Left kidney (tissue), 2 donors: ENCODE results near the gene VEGFB. TPM values are rescaled to one million over a fixed set of nuclear protein-coding genes. Genes with fewer than 3 reads are reported as not detected.

ENCODE experiments used
- DNase-seq: peaks from one replicate; pipeline ENCODE4 v3.0.0-alpha.2; 2013
- polyA plus RNA-seq: library from polyadenylated mRNA; unstranded; fragments of 120-200 nt; gene quantifications from one replicate; pipeline ENCODE4 v1.2.1, GENCODE V29; 2013; ENCODE audit not compliant: insufficient read length

Gene VEGFB
- polyA plus RNA-seq, 1 donor: 87.6 TPM

GRCh38 chr11:64259533-64260067 is 25.2 kb downstream of the VEGFB start:
- no peak for DNase-seq

DNA sequence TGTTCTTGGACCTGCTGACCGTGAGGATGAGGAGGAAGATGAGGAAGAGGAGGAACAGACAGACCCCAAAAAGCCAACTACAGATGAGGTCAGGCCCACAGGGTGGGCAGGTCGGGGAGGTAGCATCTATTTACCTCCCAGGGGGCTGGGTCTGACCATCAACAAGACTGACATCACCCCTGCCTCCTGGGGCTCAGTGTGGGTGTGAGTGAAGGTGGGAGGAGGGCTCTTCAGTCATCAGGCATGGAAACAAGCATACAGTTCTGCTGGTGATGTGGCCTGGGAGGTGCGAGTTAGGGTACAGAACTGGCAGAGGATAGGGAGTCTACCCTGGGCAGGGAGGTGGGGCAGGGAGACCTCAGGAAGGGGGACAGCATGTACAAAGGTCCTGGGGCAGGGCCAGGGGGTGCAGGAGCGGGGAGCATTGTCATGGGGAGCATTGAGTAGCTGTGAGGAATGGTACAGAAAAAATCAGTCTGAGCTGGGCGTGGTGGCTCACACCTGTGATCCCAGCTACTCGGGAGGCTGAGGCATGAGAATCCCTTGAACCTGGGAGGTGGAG is 25.8 kb downstream of the VEGFB start:
- DNase-seq: no peak

DNA sequence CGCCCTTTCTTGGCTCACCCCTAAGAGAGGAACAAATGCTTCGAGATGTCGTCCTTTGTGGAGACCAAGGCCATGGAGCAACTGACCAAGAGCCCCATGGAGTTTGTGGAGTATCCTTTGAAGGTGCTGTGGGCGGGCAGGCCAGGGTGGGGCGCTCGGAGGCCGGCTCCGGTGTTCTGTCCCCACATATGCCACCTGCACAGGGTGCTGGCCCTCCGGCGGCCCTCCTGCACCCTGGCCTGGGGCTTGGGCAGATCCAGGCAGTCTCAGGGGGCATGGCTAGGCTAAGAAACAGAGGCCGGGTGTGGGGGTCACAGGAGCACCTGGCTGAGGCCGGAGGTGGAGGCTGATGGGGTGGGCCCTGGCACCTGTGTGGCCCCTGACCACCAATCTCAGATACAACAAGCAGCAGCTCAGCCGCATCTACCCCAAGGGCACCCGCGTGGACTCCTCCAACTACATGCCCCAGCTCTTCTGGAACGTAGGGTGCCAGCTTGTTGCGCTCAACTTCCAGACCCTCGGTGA is 27.2 kb downstream of the VEGFB start:
- DNase-seq: no peak

DNA sequence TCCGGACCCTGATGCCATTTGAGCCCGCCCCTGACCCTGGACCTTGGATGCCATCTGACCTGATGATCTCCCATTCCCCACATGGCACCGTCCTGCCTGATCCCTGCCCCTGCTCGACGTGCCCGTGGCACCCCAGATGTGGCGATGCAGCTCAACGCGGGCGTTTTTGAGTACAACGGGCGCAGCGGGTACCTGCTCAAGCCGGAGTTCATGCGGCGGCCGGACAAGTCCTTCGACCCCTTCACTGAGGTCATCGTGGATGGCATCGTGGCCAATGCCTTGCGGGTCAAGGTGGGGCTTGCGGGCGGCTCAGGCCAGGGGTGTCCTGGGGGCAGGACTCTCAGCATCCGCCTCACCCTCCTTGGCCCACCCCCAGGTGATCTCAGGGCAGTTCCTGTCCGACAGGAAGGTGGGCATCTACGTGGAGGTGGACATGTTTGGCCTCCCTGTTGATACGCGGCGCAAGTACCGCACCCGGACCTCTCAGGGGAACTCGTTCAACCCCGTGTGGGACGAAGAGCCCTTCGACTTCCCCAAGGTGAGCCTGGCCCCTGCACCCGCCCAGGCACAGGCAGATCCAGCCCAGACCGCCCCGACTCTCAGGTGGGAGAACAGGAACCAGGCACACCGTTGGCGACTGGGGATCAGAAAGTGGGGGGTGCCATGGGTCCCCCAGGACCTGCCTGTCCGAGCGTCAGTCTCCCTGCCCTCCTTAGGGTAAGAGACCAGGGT is 28.1 kb downstream of the VEGFB start:
- DNase-seq: no peak

DNA sequence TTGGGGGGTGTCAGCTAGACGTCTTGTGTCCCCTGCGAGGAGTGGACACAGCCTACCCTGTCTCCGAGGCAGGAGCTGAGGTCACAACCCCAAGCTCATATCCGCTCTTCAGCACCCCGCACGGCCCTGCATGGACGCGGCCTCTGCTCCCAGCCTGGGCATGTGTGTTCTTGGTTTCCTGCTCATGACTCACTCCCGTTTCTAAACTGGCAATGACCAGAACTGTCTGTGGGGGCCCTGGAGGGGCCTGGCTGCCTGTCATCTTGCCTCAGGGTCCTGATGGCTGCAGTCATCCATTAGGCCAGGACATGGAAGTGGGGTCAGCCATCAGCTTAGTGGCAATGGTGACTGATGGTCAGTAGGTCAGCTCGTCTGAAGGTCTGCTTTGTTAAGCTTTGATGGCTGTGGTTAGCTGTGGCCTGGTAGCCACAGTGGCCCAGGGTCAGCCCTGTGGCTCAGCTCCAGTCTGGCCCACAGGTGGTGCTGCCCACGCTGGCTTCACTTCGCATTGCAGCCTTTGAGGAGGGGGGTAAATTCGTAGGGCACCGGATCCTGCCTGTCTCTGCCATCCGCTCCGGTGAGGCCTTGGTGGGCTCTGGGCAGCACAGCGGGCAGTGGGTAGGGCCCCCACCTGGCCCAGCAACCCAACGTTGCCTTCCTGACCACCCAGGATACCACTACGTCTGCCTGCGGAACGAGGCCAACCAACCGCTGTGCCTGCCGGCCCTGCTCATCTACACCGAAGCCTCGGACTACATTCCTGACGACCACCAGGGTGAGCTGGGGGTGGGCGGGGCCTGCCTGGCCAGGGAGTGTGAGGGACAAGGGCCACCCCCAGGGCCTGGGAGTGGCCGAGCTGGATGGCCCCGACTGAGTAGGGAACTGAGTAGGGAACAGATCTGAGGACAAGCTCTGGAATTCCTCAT is 28.9 kb downstream of the VEGFB start:
- DNase-seq: no peak

DNA sequence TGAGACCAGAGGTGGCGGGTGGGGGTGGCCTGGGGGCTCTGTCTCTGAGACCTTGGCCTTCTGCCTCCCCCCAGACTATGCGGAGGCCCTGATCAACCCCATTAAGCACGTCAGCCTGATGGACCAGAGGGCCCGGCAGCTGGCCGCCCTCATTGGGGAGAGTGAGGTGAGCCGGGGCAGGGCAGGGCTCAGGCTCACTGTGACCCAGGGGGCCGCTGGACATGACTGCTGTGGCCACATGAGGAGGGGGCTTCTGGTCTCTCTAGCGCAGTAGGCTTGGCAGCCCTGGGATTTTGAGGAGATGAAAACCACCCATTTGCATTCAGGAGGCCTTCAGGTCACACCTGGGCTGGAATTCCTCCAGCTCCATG is 29.5 kb downstream of the VEGFB start:
- no peak for DNase-seq

DNA sequence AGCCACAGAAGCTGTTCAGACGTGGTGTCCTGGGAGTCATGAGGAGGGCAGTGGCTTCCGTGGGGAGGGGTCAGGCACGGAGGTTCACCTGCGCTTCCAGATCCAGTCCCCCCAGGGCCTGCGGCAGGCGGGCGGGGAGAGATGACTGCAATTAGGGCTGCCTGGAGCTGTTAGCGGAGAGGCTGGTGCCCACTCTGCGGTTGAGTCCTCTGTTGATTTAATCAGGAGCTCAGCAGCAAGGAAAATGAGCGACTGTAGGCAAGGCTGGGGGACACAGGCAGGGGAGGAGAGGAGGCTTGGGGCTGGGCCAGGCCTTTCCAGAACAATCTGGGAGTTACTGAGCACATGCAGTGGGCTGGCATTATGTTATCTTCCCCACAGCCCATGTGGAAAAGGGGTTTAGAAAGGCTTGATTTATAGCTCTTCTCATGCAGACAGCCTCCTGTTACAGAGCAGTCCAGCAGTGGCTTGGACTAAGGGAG is 30.0 kb downstream of the VEGFB start:
- DNase-seq: no peak

DNA sequence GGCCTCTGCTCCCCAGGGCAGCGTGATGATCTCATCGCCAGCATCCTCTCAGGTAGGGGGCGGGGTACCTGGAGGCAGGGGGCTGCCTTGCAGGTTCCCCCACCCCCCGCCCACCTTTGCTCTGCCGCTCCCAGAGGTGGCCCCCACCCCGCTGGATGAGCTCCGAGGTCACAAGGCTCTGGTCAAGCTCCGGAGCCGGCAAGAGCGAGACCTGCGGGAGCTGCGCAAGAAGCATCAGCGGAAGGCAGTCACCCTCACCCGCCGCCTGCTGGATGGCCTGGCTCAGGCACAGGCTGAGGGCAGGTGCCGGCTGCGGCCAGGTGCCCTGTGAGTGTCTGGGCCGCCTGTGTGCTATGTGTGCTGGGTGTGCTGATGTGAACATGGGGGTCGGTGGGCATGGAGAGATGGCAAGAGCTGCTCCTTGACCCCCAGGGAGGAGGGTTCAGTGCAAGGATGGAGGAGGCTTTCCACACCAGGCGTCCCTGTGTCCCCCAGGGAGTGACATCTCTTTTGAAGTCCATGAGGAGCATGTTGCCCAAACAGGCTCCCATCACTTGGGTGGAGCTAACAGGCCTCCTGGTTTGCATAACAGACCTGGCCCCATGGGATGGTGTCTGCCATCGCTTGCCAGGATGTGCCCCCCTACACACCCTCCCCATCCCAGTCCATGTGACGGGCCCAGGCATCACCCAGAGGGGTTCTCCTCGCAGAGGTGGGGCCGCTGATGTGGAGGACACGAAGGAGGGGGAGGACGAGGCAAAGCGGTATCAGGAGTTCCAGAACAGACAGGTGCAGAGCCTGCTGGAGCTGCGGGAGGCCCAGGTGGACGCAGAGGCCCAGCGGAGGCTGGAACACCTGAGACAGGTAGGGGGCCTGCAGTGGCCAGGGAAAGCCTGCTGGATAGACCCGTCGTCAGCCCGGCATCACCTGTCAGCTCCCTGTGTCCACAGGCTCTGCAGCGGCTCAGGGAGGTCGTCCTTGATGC is 31.1 kb downstream of the VEGFB start:
- DNase-seq: no peak

DNA sequence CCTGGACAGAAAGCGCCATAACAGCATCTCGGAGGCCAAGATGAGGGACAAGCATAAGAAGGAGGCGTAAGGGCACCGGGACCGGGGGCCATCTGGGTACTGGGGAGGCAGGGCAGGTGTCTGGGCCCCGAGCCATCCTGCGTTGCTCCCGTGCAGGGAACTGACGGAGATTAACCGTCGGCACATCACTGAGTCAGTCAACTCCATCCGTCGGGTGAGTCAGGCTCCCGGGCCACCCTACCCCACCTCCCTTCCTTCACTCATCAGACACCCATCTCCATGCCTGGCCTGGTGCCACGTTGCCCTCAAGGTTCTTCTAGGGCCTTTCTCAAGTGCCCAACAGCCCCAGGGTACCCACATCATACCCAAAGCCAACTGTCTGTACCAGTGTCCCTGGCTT is 32.0 kb downstream of the VEGFB start:
- DNase-seq: no peak

GRCh38 chr11:64267207-64267945 is 33.0 kb downstream of the VEGFB start:
- no peak for DNase-seq

DNA sequence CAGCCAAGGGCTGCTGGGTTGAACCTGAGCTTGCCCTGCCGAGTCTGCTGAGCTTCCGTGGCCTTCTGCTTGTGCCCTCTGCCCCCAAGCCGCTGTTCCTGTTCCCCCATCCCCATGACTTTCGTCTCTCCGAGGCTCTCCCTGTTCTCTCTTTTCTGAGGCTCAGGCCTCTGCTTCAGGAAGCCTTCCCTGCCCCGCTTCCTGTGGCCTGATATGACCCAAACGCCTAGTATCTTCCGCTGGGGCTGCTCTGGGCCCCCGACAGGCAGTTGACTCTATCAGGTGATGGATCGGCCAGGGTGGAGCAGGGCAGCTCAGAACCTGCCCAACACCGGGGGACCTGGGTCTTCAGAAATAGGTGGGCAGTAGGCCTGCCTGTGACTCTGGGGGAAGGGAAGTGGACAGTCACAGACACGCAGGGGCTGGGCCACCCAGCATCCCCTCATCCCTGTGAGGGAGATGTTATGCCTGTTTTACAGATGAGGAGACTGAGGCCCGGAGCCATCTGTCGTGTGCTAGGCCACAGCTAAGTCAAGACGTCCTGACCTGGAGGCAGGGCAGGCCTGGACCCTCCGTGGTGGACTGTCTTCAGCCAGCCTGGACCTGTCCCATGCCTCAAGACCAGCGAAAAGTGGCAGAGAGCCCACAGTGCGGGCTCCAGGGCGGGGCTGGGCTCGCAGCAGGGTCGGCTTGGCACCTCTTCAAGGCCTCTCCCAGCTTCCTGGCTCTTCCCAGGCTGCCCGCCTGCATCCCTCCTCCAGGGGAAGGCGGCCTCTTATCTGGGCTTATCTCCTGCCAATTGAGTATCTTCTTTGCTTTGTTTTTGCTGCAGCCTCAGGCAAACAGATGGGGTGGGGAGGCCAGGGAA is 33.9 kb downstream of the VEGFB start:
- DNase-seq: no peak

GRCh38 chr11:64268893-64269539 is 34.6 kb downstream of the VEGFB start:
- DNase-seq: no peak

DNA sequence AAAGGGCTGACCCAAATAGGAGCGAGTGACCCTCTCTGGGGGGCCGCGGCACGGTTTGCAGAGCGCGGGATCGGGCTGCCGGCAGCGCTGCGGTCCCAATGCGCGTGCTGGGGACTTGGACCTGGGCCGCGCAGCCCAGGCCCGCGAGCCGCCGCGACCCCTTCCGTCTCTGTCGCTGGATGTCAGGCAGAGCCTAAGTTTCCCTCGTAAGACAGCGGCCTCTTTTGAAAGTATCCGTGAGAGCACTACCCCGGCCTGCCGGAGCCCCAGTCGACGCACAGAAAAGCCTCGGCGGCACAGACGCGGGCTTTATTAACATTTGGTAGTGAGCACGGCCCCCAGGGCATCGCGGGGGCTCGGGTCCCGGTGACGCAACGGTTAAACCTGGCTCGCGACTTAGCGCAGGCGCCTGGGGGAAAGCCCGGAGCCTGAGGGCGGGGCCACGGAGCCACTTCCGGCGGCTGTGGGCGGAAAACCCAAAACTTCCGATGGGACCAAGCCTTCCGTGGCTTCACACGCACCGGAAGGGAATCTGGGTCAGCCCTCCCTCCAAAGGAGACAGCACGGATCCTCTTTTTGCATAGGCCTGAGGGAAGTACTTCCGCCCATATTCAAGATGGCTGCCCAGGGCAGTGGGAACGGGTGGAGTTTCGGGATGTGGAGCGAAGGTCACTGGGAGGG is 35.3 kb downstream of the VEGFB start:
- DNase-seq: peak; percentile 98

DNA sequence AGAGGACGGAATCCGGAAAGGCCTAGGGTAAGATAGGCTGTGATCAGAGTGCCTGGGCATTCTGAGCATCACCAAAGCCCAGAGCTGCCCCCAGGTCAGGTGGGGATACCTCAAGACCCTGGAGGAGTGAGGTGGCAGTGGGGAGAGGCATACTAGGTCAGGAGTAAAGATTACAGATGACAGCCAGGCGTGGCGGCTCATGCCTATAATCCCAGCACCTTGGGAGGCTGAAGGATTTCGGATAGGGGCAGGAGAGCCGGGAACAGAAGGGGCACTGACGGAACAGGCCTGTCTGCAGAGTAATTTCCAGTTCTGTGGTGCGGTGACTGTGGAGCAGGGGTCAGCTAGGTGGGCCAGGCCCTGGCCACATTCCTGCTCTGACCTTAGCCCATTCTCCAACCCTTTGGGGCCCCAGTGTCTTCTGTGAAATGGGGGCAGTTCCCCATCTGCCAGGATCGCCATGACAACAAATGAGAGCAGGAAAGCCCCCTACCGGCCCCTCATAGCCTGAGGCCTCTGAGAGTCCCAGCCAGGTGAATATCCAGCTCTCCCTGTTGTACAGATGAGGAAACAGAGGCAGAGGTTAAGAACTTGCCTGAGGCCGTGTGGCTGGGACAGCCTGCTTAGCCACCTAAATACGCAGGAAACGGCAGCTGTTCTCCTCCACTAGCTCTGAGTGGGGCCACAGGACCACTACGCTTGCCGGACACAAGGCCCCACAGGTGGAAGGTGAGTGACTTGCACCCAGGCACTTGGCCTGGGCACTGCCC is 40.8 kb downstream of the VEGFB start:
- no peak for DNase-seq

GRCh38 chr11:64275841-64276240 is 41.5 kb downstream of the VEGFB start:
- DNase-seq: no peak

DNA sequence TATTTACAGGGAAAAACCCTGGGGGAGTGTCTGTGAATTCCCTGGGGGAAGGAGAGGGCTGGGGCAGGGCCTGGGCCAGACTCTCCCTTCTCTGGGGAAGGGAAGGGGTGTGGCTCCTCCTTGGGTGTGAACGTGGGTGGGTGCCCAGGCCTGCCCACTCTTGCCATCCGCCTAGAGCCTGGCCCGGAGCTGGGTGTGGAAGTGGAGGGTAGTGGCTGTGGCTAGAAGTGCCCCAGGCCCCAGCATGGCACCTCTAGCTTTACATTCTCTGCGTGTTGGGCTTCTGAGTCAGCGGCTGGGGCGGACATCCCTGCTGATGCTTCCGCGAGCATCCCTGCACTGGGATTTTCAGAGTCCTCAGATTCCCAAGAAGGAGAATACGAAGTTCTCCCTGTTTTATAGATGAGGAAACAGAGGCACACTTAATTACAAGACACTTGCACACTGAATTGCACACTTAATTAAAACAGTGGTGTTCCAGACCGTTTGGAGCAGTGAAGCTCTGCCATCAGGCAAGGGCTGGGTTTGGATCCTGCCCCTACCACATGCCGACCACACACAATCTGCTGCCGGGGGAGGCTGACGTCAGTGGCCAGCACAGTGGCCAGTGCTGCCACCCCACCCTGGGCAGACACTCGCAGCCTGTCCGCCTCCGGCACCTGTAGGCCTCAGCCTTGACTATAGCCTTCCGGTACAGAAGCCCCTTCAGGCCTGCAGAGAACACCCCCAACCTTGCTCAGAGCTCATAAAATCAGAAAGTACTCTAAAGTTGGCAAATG is 42.5 kb downstream of the VEGFB start:
- DNase-seq: no peak
